BJ (cell line): ENCODE data around the gene TNIP2. TPM values are rescaled to one million over a fixed set of nuclear protein-coding genes. Genes with fewer than 3 reads are reported as not detected.
A peak's percentile ranks its signal among the peaks of the same experiment; 100 is the strongest.

Experiments
- CTCF ChIA-PET: fragments of 350-600 bp; formaldehyde crosslinking; extraction: SDS; loops from one replicate; lab custom pipeline; 2021; ENCODE audit warnings: antibody characterized with exemption, inconsistent platforms; lab: Yijun Ruan, JAX
- POLR2A ChIA-PET: fragments of 300-600 bp; sonication (Branson Sonifier 250); formaldehyde crosslinking; extraction: SDS; loops from one replicate; lab custom pipeline; 2021; ENCODE audit warnings: antibody characterized with exemption; lab: Charles Lee
- DNase-seq: peaks from one replicate; pipeline ENCODE4 v3.0.0-alpha.2; 2011; ENCODE audit warnings: low read depth
- H3K27me3 ChIP-seq: 2 replicates; pipeline ENCODE4 v1.6.0; 2011; ENCODE audit warnings: low read length; ENCODE audit not compliant: control insufficient read depth, insufficient read depth
- H3K36me3 ChIP-seq: 2 replicates; pipeline ENCODE4 v1.5.1; 2011; ENCODE audit warnings: low read length; ENCODE audit not compliant: control insufficient read depth, insufficient read depth
- H3K4me3 ChIP-seq: 2 replicates; pipeline ENCODE4 v1.5.1; 2011; ENCODE audit warnings: low read depth, mild to moderate bottlenecking, control low read depth, low read length
- polyA minus RNA-seq: library from RNA; depleted of rRNA, polyadenylated mRNA; stranded (reverse); fragments of >200 nt; gene quantifications from 2 replicates; pipeline ENCODE4 v1.2.3, GENCODE V29; 2011; rRNA and poly(A)+ RNA removed
- polyA plus RNA-seq: library from polyadenylated mRNA; depleted of rRNA; stranded (reverse); fragments of >200 nt; gene quantifications from 2 replicates; pipeline ENCODE4 v1.2.3, GENCODE V29; 2011; rRNA removed
- TF ChIP-seq, protein P1 (sequence below): IDR thresholded peaks from 2 replicates; pipeline ENCODE4 v1.5.1; 2011; ENCODE audit warnings: low read depth, mild to moderate bottlenecking, control low read depth, inconsistent platforms, low read length, moderate library complexity; ENCODE audit not compliant: insufficient read depth

The TNIP2 gene, protein sequence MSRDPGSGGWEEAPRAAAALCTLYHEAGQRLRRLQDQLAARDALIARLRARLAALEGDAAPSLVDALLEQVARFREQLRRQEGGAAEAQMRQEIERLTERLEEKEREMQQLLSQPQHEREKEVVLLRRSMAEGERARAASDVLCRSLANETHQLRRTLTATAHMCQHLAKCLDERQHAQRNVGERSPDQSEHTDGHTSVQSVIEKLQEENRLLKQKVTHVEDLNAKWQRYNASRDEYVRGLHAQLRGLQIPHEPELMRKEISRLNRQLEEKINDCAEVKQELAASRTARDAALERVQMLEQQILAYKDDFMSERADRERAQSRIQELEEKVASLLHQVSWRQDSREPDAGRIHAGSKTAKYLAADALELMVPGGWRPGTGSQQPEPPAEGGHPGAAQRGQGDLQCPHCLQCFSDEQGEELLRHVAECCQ
- 32.5 and 48.1 TPM in 2 replicates for polyA plus RNA-seq
- 10.4 and 10.5 TPM in 2 replicates for polyA minus RNA-seq

DNA sequence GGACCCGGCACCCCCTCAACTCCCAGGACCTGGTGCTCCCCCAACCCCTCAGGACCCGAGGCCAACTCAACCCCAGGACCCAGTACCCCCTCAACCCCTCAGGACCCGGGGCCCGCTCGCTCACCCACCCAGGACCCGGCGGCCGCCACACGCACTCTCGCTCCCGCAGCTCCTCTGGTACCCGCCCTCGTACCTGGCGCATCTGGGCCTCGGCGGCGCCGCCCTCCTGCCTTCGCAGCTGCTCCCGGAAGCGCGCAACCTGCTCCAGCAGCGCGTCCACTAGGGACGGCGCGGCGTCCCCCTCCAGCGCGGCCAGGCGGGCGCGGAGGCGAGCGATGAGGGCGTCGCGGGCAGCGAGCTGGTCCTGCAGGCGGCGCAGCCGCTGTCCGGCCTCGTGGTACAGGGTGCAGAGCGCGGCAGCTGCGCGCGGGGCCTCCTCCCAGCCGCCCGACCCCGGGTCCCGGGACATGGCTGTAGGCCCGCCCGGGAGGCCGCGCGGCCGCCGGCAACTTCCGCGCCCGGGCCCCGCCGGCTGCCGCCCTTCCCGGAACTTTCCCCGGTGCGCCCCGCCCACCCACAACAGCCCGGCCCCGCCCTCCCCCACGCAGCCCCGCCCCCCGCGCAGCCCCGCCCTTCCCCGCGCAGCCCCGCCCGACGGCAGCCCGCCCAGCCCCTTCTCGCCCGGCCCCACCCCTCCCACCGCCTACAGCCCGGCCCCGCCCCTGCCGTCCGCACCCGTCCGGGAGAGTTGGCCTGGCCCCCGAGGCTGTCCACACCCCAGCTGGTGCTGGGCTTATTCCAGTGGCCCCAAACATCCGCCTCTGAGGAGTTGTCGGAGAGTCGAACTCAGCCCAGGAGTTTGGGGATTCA, at the start of gene TNIP2:
TSS of gene TNIP2 (minus strand) at position 516 of the 870 bp plus-strand sequence. CDS start at position 469, 47 bp downstream.
- Histone ChIP-seq H3K36me3 (0 out of 2 replicates have a peak, but pooled peaks cover 2% of the 10 kb centered on the region), H3K27me3 (no peaks in the 10 kb centered on the region), H3K4me3 (peak within 1 kb of the TSS; percentile 98)
- CTCF ChIA-PET: interaction anchor here (0.7 to 1.6 kb wide), 6 partner anchors 9 to 540 kb away, joined by 3 to 5 read pairs (median 3); no protein-coding TSS in a partner anchor
- no peak for DNase-seq
- TF ChIP-seq, protein P1, sequence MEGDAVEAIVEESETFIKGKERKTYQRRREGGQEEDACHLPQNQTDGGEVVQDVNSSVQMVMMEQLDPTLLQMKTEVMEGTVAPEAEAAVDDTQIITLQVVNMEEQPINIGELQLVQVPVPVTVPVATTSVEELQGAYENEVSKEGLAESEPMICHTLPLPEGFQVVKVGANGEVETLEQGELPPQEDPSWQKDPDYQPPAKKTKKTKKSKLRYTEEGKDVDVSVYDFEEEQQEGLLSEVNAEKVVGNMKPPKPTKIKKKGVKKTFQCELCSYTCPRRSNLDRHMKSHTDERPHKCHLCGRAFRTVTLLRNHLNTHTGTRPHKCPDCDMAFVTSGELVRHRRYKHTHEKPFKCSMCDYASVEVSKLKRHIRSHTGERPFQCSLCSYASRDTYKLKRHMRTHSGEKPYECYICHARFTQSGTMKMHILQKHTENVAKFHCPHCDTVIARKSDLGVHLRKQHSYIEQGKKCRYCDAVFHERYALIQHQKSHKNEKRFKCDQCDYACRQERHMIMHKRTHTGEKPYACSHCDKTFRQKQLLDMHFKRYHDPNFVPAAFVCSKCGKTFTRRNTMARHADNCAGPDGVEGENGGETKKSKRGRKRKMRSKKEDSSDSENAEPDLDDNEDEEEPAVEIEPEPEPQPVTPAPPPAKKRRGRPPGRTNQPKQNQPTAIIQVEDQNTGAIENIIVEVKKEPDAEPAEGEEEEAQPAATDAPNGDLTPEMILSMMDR: peak; percentile 18
- POLR2A ChIA-PET: interaction anchor here (0.6 kb wide), 1 partner anchor 10 kb away, joined by 7 read pairs; no protein-coding TSS in a partner anchor

DNA sequence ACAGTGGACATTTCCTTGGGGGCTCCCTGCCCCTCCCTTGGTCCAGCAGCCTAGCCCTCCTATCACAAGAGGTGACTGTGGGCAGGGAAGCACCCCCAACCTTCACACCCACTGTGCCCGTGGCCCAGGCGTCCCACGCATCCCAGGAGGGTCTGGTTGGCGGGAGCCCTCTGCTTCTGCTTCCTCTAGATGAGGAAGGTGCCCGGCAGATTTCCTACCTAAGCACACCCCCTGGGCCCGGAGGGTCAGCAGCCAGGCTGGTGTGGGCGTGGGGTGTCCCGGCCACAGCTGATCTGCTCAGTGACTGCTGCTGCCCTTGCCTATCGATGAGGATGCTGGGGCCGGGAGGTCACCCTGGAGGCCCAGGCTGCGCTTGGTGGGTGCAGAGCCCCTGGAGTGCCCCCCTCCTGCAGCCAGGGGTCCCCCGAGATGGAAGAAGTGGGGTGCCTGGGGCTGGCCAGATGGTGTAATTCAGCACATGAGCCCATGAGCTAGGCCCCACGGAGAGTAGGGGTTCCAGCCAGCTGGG, 48.9 kb upstream of the TNIP2 start:
- H3K36me3 ChIP-seq: peaks cover 19% of the 10 kb centered on the region
- H3K27me3 ChIP-seq: no peaks in the 10 kb centered on the region
- CTCF ChIA-PET: no interaction called here
- TF ChIP-seq, protein P1: no peak
- no peak overlapping the region for H3K4me3 ChIP-seq
- no peak for DNase-seq
- POLR2A ChIA-PET: no interaction called here

DNA sequence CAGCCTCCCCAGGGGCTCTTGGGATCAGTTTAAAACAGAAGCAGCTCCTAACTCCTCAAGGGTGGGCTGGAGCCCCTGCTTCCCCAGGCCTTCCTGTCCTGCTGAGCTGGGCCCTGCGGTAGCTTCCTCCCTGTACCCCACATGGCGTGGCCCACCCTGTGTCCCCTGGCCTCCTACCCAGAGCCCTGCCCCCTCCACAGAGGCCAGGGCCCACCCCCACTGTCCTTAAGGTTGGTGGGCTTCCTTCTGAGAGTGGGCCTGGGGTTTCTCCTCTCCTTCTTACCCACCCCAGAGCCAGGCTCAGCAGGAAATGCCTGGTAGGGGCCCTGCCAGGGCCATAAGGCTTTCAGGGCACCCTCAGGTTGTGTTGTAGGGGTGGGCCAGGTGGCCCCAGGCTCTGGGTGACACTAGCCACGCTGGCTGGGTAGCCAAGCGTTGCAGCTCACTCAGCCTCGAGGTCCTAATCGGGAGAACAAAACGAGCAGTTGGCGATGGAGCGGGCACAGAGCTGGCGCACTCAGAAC, 48.4 kb upstream of the TNIP2 start:
- DNase-seq: no peak
- Histone ChIP-seq H3K4me3 (no peak overlapping the region), H3K27me3 (no peaks in the 10 kb centered on the region), H3K36me3 (peaks cover 16% of the 10 kb centered on the region)
- TF ChIP-seq, protein P1: no peak
- CTCF ChIA-PET: no interaction called here
- POLR2A ChIA-PET: no interaction called here

DNA sequence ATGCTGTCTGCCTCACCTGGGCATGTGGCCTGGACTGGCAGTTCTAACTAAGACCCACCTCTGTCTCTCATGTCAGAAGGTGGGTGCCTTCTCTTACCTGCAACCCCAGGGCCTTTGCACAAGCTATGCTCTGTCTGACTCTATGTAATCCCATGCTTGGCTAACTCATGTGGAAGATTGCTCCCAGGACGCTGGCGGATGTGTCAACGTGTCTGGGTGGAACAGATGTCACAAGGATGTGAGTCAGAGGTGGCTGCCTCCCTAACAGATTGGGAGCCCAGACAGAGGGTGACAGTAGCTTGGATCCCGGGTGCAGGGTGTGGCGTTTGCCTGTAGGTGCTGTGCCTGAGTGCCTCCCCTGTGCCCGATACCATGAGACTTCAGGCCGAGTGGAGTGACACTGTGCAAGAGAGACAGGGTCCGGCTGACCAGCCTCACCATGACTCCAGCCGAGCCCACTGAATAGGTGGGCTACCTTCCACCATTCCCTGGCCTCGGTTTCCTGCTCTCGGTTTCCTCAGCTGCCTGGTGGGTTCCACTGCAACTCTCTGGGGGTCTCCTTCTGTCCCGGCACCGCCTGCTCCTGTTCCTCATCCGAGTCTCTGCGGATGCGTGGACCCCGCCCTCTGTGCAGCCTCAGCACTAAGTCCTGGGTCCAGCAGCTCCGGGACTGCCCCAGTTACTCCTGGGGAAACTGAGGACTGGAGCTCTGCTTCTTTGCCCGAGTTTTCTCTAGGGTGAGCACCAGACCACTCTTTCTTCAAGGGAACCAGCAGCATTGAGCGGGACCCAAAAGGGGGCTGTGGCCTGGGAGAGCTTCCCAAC, 47.7 kb upstream of the TNIP2 start:
- ChIA-PET CTCF (no interaction called here), POLR2A (no interaction called here)
- peaks cover 14% of the 10 kb centered on the region for H3K36me3 ChIP-seq
- no peak overlapping the region for H3K4me3 ChIP-seq
- DNase-seq: no peak
- H3K27me3 ChIP-seq: no peaks in the 10 kb centered on the region
- TF ChIP-seq, protein P1: no peak
